Liver (tissue), 9 donors: ENCODE data around the gene SPTLC2. TPM values are rescaled to one million over a fixed set of nuclear protein-coding genes. Genes with fewer than 3 reads are reported as not detected.

Source experiments
- DNase-seq: peaks from one replicate; pipeline ENCODE4 v3.0.0-alpha.2; 2017; ENCODE audit warnings: low spot score
- H3K27ac ChIP-seq, 2 donors: one replicate each; pipeline ENCODE4 v1.7.0; 2013; ENCODE audit warnings: inconsistent platforms in 2 of 2, low read length in 2 of 2, control low read depth in 1 of 2, low read depth in 1 of 2, mild to moderate bottlenecking in 1 of 2
- H3K27me3 ChIP-seq, 4 donors: one replicate each; pipeline versions ENCODE4 v1.6.1 to v1.7.0; 2013; ENCODE audit warnings: low read length in 3 of 4, inconsistent platforms in 1 of 4, mild to moderate bottlenecking in 1 of 4, moderate library complexity in 1 of 4; ENCODE audit not compliant: control insufficient read depth in 4 of 4, insufficient read depth in 4 of 4
- H3K36me3 ChIP-seq, 4 donors: one replicate each; pipeline versions ENCODE4 v1.6.1 to v1.7.0; 2013; ENCODE audit warnings: low read length in 3 of 4, mild to moderate bottlenecking in 3 of 4, low read depth in 1 of 4, moderate library complexity in 1 of 4; ENCODE audit not compliant: control insufficient read depth in 4 of 4, insufficient read depth in 3 of 4
- H3K4me1 ChIP-seq, 4 donors: one replicate each; pipeline versions ENCODE4 v1.6.1 to v1.7.0; 2013; ENCODE audit warnings: low read length in 3 of 4, mild to moderate bottlenecking in 3 of 4, moderate library complexity in 1 of 4; ENCODE audit not compliant: control insufficient read depth in 4 of 4, insufficient read depth in 4 of 4
- H3K4me3 ChIP-seq, 3 donors: one replicate each; pipeline versions ENCODE4 v1.6.1 to v1.7.0; 2013; ENCODE audit warnings: low read length in 3 of 3, control low read depth in 1 of 3, low read depth in 1 of 3, mild to moderate bottlenecking in 1 of 3
- H3K9ac ChIP-seq, 2 donors: one replicate each; pipeline ENCODE4 v1.7.0; 2013; ENCODE audit warnings: low read length in 2 of 2, mild to moderate bottlenecking in 2 of 2, moderate library complexity in 2 of 2, control low read depth in 1 of 2, low read depth in 1 of 2
- H3K9me3 ChIP-seq, 4 donors: one replicate each; pipeline versions ENCODE4 v1.6.1 to v1.7.0; 2013; ENCODE audit warnings: low read length in 3 of 4; ENCODE audit not compliant: control insufficient read depth in 4 of 4
- ATF3 ChIP-seq: IDR thresholded peaks from 2 replicates; pipeline ENCODE4 v1.6.1; 2016; ENCODE audit warnings: antibody characterized with exemption
- CTCF ChIP-seq: fragments of 150-350 bp; IDR thresholded peaks from 2 replicates; pipeline ENCODE4 v1.5.1; 2017; ENCODE audit warnings: improper control_type of control experiment, low read depth, low read length; ENCODE audit not compliant: missing input control
- FOXA1 ChIP-seq: IDR thresholded peaks from 2 replicates; pipeline ENCODE4 v1.6.1; 2016; ENCODE audit warnings: antibody characterized with exemption
- GABPA ChIP-seq, 2 donors: IDR thresholded peaks in 1 of 2; conservative IDR thresholded peaks in 1 of 2; 2 replicates each; pipeline ENCODE4 v1.6.1; 2016; ENCODE audit warnings: antibody characterized with exemption in 2 of 2, mild to moderate bottlenecking in 1 of 2, moderate library complexity in 1 of 2
- JUND ChIP-seq, 2 donors: IDR thresholded peaks; 2 replicates each; pipeline ENCODE4 v1.6.1; 2016; ENCODE audit warnings: antibody characterized with exemption in 2 of 2
- MAX ChIP-seq: IDR thresholded peaks from 2 replicates; pipeline ENCODE4 v1.6.1; 2016; ENCODE audit warnings: antibody characterized with exemption
- NR2F2 ChIP-seq: IDR thresholded peaks from 2 replicates; pipeline ENCODE4 v1.6.1; 2016; ENCODE audit warnings: antibody characterized with exemption
- RAD21 ChIP-seq, 2 donors: IDR thresholded peaks; 2 replicates each; pipeline ENCODE4 v1.6.1; 2016; ENCODE audit warnings: antibody characterized with exemption in 2 of 2, mild to moderate bottlenecking in 2 of 2
- REST ChIP-seq: IDR thresholded peaks from 2 replicates; pipeline ENCODE4 v1.6.1; 2016; ENCODE audit warnings: antibody characterized with exemption, mild to moderate bottlenecking
- SP1 ChIP-seq: IDR thresholded peaks from 2 replicates; pipeline ENCODE4 v1.6.1; 2018; ENCODE audit warnings: antibody characterized with exemption, mild to moderate bottlenecking
- YY1 ChIP-seq: IDR thresholded peaks from 2 replicates; pipeline ENCODE4 v1.6.1; 2016; ENCODE audit warnings: antibody characterized with exemption, mild to moderate bottlenecking
- ZBTB33 ChIP-seq: IDR thresholded peaks from 2 replicates; pipeline ENCODE4 v1.6.1; 2016; ENCODE audit warnings: antibody characterized with exemption
- WGBS: extraction: QIAGEN DNeasy Blood & Tissue Kit; methylation state at CpG from one replicate; pipeline ENCODE4 v1.1.7; 2013; 5-methylcytosine and 5-hydroxymethylcytosine counted together
- polyA plus RNA-seq, 2 donors: library from polyadenylated mRNA; stranded (reverse) in 1 of 2; unstranded in 1 of 2; fragments of 200-250 nt in 1 of 2; fragments of >200 nt in 1 of 2; fragmentation: Nextera tagmentation in 1 of 2; extraction: Ambion mirVana in 1 of 2; gene quantifications; one replicate each; pipeline versions ENCODE4 v1.2.1 to v1.2.3, GENCODE V29; 2013 to 2015
- total RNA-seq, 2 donors: library from RNA; depleted of rRNA; stranded (reverse); fragments of >200 nt; gene quantifications; one replicate each; pipeline ENCODE4 v1.2.3, GENCODE V29; 2014
- donor health status: healthy.
- donor health status: healthy.
- donor health status: healthy.
- donor health status: healthy.
- donor health status: healthy.

SPTLC2 gene
- total and polyA plus RNA-seq, 4 donors = 3.9 to 19.2 (median 9.9) TPM

- DNase-seq = no peak
- Histone ChIP-seq H3K4me3 (no peak overlapping the region), H3K27me3 (no peaks in the 10 kb centered on the region), H3K9me3 (no peaks in the 10 kb centered on the region), H3K36me3 (peaks cover 3 to 38% (median 23%) of the 10 kb centered on the region in 4 donors), H3K9ac (no peak overlapping the region), H3K4me1 (no peaks in the 10 kb centered on the region), H3K27ac (no peak overlapping the region)
- TF ChIP-seq JUND (IDR thresholded peaks at IDR 0.05) = no peak
- no peak for TF ChIP-seq RAD21 (IDR thresholded peaks at IDR 0.05)
- no peak for TF ChIP-seq NR2F2
Measured at GRCh38 chr14:77516126-77516525, 100.3 kb downstream of the SPTLC2 start.

GRCh38 chr14:77511486-77512162 is 104.8 kb downstream of the SPTLC2 start:
- Histone ChIP-seq H3K9me3 (no peaks in the 10 kb centered on the region), H3K27me3 (no peaks in the 10 kb centered on the region), H3K4me3 (no peak overlapping the region), H3K9ac (no peak overlapping the region), H3K36me3 (peaks cover 0 to 25% (median 13%) of the 10 kb centered on the region in 4 donors), H3K27ac (no peak overlapping the region), H3K4me1 (no peaks in the 10 kb centered on the region)
- no peak for TF ChIP-seq CTCF
- DNase-seq = no peak
- WGBS = 94% methylated on average over 8 of the region's 8 CpGs

GRCh38 chr14:77509366-77509765 is 107.1 kb downstream of the SPTLC2 start:
- H3K4me1 ChIP-seq = no peaks in the 10 kb centered on the region
- no peaks in the 10 kb centered on the region for H3K27me3 ChIP-seq
- peaks cover 0 to 17% (median 14%) of the 10 kb centered on the region in 4 donors for H3K36me3 ChIP-seq
- no peak overlapping the region for H3K9ac ChIP-seq
- TF ChIP-seq FOXA1 (no peak), JUND (IDR thresholded peaks at IDR 0.05) (no peak), REST (no peak), GABPA (IDR thresholded peaks at IDR 0.05 in 1 of 2, conservative IDR thresholded peaks at IDR 0.05 in 1 of 2) (no peak), ZBTB33 (no peak), SP1 (no peak), ATF3 (no peak), MAX (no peak), YY1 (no peak)
- no peak overlapping the region for H3K27ac ChIP-seq
- WGBS = 97% methylated on average over 4 of the region's 4 CpGs
- no peak overlapping the region for H3K4me3 ChIP-seq
- no peaks in the 10 kb centered on the region for H3K9me3 ChIP-seq
- DNase-seq = no peak
